Calu3 (cell line): ENCODE data around the gene ADAD2. TPM values are rescaled to one million over a fixed set of nuclear protein-coding genes. Genes with fewer than 3 reads are reported as not detected.

Experiments
- BruUV-seq: library from RNA; stranded (reverse); fragments of 400-500 nt; replicated peaks from 2 replicates; lab custom pipeline; 2021; lab: Mats Ljungman, UMichigan
- CTCF ChIA-PET: fragments of 300-600 bp; sonication (Branson Sonifier 250); formaldehyde crosslinking; loops from one replicate; lab custom pipeline; 2022; ENCODE audit warnings: antibody characterized with exemption; lab: Charles Lee
- DNase-seq: peaks from one replicate; pipeline ENCODE4 v3.0.0; 2022
- H3K27ac Mint-ChIP-seq: one replicate; pipeline ENCODE4 v1.8.0; 2022; ENCODE audit warnings: mixed read lengths; ENCODE audit not compliant: unreplicated experiment
- H3K27me3 Mint-ChIP-seq: one replicate; pipeline ENCODE4 v1.8.0; 2022; ENCODE audit warnings: mixed read lengths; ENCODE audit not compliant: unreplicated experiment
- H3K36me3 Mint-ChIP-seq: one replicate; pipeline ENCODE4 v1.8.0; 2022; ENCODE audit warnings: mild to moderate bottlenecking, moderate library complexity, mixed read lengths; ENCODE audit not compliant: insufficient read depth, unreplicated experiment
- H3K4me1 Mint-ChIP-seq: one replicate; pipeline ENCODE4 v1.8.0; 2022; ENCODE audit warnings: mild to moderate bottlenecking, low read depth, mixed read lengths; ENCODE audit not compliant: unreplicated experiment
- H3K4me3 Mint-ChIP-seq: one replicate; pipeline ENCODE4 v1.8.0; 2022; ENCODE audit warnings: mild to moderate bottlenecking, low read depth, moderate library complexity, mixed read lengths; ENCODE audit not compliant: unreplicated experiment
- H3K9me3 Mint-ChIP-seq: one replicate; pipeline ENCODE4 v1.8.0; 2022; ENCODE audit warnings: low read depth, mixed read lengths; ENCODE audit not compliant: unreplicated experiment
- intact Hi-C: fragments of 100-400 bp; cut with micrococcal nuclease; formaldehyde crosslinking; loops from one replicate; pipeline ENCODE4 v1.10.0; 2022; ENCODE audit not compliant: unreplicated experiment
- total RNA-seq: library from RNA; stranded (reverse); gene quantifications from 2 replicates; pipeline ENCODE4 v1.2.3, GENCODE V29; 2022
- TF ChIP-seq, protein P1 (sequence below): fragments of 200-600 bp; IDR thresholded peaks from one replicate; pipeline ENCODE4 v1.8.0; 2022; ENCODE audit warnings: antibody characterized with exemption; ENCODE audit not compliant: unreplicated experiment

Gene ADAD2
- total RNA-seq, 1 experiment from 2014 or later = not detected

DNA sequence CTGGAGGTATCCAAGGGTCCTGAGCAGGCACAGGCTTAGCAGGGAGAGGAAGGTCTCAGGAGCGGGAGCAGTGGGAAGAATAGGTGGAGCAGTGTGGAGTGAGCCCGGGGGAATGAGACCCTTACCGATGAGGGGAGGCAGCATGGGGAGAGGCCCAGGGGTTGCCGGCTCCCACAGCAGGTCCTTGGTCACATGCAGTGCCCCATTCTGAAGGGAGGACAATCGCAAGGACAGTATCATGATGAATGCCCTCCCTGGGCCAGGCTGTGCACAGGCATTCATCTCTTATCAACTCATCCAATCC is 7.4 kb upstream of the ADAD2 start:
- Mint-ChIP-seq H3K4me3 (no peak overlapping the region), H3K36me3 (peaks cover 43% of the 10 kb centered on the region), H3K27ac (no peak overlapping the region), H3K4me1 (peaks cover 9% of the 10 kb centered on the region), H3K27me3 (no peaks in the 10 kb centered on the region), H3K9me3 (no peaks in the 10 kb centered on the region)
- intact Hi-C loops = no loop called here
- TF ChIP-seq, protein P1, sequence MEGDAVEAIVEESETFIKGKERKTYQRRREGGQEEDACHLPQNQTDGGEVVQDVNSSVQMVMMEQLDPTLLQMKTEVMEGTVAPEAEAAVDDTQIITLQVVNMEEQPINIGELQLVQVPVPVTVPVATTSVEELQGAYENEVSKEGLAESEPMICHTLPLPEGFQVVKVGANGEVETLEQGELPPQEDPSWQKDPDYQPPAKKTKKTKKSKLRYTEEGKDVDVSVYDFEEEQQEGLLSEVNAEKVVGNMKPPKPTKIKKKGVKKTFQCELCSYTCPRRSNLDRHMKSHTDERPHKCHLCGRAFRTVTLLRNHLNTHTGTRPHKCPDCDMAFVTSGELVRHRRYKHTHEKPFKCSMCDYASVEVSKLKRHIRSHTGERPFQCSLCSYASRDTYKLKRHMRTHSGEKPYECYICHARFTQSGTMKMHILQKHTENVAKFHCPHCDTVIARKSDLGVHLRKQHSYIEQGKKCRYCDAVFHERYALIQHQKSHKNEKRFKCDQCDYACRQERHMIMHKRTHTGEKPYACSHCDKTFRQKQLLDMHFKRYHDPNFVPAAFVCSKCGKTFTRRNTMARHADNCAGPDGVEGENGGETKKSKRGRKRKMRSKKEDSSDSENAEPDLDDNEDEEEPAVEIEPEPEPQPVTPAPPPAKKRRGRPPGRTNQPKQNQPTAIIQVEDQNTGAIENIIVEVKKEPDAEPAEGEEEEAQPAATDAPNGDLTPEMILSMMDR = no peak
- CTCF ChIA-PET = no interaction called here
- no peak for DNase-seq
- no TSS peak for BruUV-seq

DNA sequence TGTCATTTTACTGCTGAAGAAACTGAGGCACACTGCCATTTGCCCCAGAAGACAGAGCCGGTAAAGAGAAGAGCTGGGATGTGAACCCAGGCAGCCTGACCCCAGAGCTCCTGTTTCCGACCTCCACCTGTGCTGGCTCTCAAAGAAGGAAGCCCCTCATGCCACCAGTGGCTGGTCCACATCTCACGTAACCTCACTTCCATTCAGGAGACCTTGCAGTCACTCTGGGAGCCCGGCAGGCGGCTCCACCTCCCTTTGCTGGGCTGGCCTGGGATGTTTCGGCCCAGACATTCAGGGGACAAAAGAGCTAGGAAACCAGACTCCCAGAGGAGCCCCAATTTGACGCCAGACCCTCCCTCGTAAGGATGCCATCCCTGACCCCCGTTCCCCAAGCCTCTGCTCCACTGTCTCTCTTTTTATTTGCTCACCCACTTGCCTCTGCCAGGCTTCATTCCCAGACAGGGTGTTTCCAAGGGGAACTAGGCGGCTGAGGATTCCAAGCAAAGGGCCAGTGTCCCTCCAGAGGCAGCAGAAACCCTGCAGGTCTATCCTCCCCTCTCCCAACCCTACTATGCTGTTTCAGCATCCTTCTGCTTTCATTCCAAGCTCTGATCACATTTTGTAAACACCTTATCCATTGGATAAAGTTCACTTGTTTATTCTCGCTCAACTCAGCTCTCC is 6.9 kb upstream of the ADAD2 start:
- H3K27ac Mint-ChIP-seq = no peak overlapping the region

DNA sequence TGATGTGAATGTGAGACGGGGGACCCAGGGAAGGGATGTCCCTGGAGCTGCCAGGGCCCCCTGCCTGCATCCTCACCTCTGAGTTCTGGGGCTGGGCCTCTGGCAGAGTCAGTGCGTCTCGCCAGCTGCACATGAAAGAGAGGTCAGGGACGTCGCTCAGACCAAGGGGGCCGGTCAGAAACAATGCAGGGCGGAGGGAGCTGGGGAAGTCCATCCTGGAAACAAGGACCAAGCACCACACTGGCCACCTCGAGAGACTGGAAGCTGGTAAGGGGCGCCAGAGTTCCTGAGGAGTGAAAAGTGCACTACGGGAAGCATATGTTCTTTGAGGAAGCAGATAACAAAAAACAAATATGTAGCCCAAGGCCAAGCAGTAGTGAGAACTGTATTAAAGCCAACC is 6.2 kb upstream of the ADAD2 start:
- peaks cover 38% of the 10 kb centered on the region for H3K36me3 Mint-ChIP-seq
- CTCF ChIA-PET = no interaction called here
- H3K9me3 Mint-ChIP-seq = no peaks in the 10 kb centered on the region
- H3K27ac Mint-ChIP-seq = no peak overlapping the region
- no peak for DNase-seq
- H3K27me3 Mint-ChIP-seq = no peaks in the 10 kb centered on the region
- H3K4me1 Mint-ChIP-seq = peaks cover 9% of the 10 kb centered on the region
- intact Hi-C loops = no loop called here
- TF ChIP-seq, protein P1 = no peak
- no TSS peak for BruUV-seq
- peak overlapping the region; percentile 99 for H3K4me3 Mint-ChIP-seq

More for the DNA sequence above, 6.9 kb upstream of the ADAD2 start:
- no TSS peak for BruUV-seq
- Mint-ChIP-seq H3K4me3 (no peak overlapping the region), H3K27me3 (no peaks in the 10 kb centered on the region), H3K36me3 (peaks cover 38% of the 10 kb centered on the region), H3K4me1 (peaks cover 9% of the 10 kb centered on the region), H3K9me3 (no peaks in the 10 kb centered on the region)
- CTCF ChIA-PET = no interaction called here
- intact Hi-C loops = no loop called here
- DNase-seq = no peak
- TF ChIP-seq, protein P1 = no peak

DNA sequence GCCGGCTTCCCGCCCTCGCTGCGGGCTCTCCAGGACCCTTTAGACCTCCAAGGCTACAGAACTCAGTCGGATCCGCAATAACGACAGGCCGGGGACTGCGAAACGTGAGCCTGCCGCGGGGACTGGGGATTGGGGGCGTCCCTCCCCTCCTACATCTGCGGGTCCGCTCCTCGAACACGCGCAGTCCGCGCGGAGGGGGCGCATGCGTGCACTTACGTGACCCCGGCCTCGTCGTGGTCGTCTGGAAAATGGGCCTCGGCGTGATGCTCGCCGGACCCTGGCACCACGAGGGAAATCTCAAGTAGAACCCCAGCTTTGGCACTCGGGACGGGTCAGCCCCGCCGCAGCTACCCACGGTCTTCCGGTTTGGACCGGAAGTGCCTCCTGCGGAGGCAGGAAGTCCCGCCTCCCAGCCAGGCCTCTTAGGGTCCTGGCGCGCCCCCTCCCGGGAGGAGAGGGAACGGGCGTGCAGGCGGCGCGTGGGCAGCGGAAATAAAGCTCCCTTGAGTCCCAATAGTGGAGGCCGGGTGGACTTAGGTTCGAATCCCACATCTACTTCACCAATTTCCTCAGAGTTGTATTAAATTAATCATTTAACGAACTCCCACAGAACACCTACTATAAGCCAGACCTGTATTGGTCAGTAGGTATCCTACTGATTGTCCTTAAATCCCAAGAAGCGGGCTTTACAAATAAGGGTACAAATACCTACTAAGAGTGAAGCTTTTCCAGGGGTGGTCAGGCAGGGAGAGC is 4.1 kb upstream of the ADAD2 start, which contains the start of gene TAF1C:
TAF1C (minus strand) TSS at position 373 of the 753 bp plus-strand sequence. CDS start 2,069 bp downstream, outside the sequence.
- TF ChIP-seq, protein P1 = peak; percentile 94
- intact Hi-C loops = no loop called here
- Mint-ChIP-seq H3K36me3 (peaks cover 26% of the 10 kb centered on the region), H3K4me1 (peaks cover 9% of the 10 kb centered on the region), H3K4me3 (peak within 1 kb of the TSS; percentile 99), H3K9me3 (no peaks in the 10 kb centered on the region), H3K27me3 (no peaks in the 10 kb centered on the region), H3K27ac (peak within 1 kb of the TSS; percentile 95)
- CTCF ChIA-PET = interaction anchor here (0.6 to 1.7 kb wide), 18 partner anchors 10 to 233 kb away, joined by 3 to 18 read pairs (median 6); partner anchors contain the start of genes DNAAF1, HSDL1 and MBTPS1
- no TSS peak for BruUV-seq
- peak; percentile 95 for DNase-seq
